Measurements from ENCODE around the gene CDHR1.

CDHR1 gene

GRCh38 chr10:84247496-84247895 lies 53.2 kb downstream of the CDHR1 start:
- TF ChIP-seq TAF1 (IDR thresholded peaks at IDR 0.05; ENCODE audit: borderline replicate concordance, insufficient read depth, low read length) (no peak), FOXP2 (optimal IDR thresholded peaks at IDR 0.05; ENCODE audit: borderline replicate concordance, extremely low read depth, extremely low read length, insufficient read depth) (no peak), SIN3A (IDR thresholded peaks at IDR 0.05; ENCODE audit: borderline replicate concordance, insufficient read depth, low read length) (no peak), REST (IDR thresholded peaks at IDR 0.05; ENCODE audit: insufficient read depth in 1 of 2, low read depth in 2 of 2, low read length in 2 of 2) (no peak)

GRCh38 chr10:84248794-84249193 lies 54.5 kb downstream of the CDHR1 start:
- TF ChIP-seq POLR2AphosphoS5 (IDR thresholded peaks at IDR 0.05; ENCODE audit: low read depth, low read length), result no peak
- no peak for TF ChIP-seq REST (IDR thresholded peaks at IDR 0.05; ENCODE audit: insufficient read depth in 1 of 2, low read depth in 2 of 2, low read length in 2 of 2)
- TF ChIP-seq FOXP2 (optimal IDR thresholded peaks at IDR 0.05; ENCODE audit: borderline replicate concordance, extremely low read depth, extremely low read length, insufficient read depth), result no peak
- TF ChIP-seq TAF1 (IDR thresholded peaks at IDR 0.05; ENCODE audit: borderline replicate concordance, insufficient read depth, low read length), result no peak
- no peak for TF ChIP-seq SIN3A (IDR thresholded peaks at IDR 0.05; ENCODE audit: borderline replicate concordance, insufficient read depth, low read length)

GRCh38 chr10:84254552-84255478 lies 60.5 kb downstream of the CDHR1 start:
- TF ChIP-seq SIN3A (IDR thresholded peaks at IDR 0.05; ENCODE audit: borderline replicate concordance, insufficient read depth, low read length) (no peak), TAF1 (IDR thresholded peaks at IDR 0.05; ENCODE audit: borderline replicate concordance, insufficient read depth, low read length) (no peak), FOXP2 (optimal IDR thresholded peaks at IDR 0.05; ENCODE audit: borderline replicate concordance, extremely low read depth, extremely low read length, insufficient read depth) (no peak), POLR2AphosphoS5 (IDR thresholded peaks at IDR 0.05; ENCODE audit: low read depth, low read length) (no peak), REST (IDR thresholded peaks at IDR 0.05; ENCODE audit: insufficient read depth in 1 of 2, low read depth in 2 of 2, low read length in 2 of 2) (no peak)

GRCh38 chr10:84256510-84257342 lies 62.4 kb downstream of the CDHR1 start:
- no peak for TF ChIP-seq FOXP2 (optimal IDR thresholded peaks at IDR 0.05; ENCODE audit: borderline replicate concordance, extremely low read depth, extremely low read length, insufficient read depth)
- TF ChIP-seq REST (IDR thresholded peaks at IDR 0.05; ENCODE audit: insufficient read depth in 1 of 2, low read depth in 2 of 2, low read length in 2 of 2), result no peak
- TF ChIP-seq SIN3A (IDR thresholded peaks at IDR 0.05; ENCODE audit: borderline replicate concordance, insufficient read depth, low read length), result no peak
- TF ChIP-seq POLR2AphosphoS5 (IDR thresholded peaks at IDR 0.05; ENCODE audit: low read depth, low read length), result no peak
- TF ChIP-seq TAF1 (IDR thresholded peaks at IDR 0.05; ENCODE audit: borderline replicate concordance, insufficient read depth, low read length), result no peak

Data from PFSK-1 (cell line).